ENCODE results near the gene CCDC148.

DNA sequence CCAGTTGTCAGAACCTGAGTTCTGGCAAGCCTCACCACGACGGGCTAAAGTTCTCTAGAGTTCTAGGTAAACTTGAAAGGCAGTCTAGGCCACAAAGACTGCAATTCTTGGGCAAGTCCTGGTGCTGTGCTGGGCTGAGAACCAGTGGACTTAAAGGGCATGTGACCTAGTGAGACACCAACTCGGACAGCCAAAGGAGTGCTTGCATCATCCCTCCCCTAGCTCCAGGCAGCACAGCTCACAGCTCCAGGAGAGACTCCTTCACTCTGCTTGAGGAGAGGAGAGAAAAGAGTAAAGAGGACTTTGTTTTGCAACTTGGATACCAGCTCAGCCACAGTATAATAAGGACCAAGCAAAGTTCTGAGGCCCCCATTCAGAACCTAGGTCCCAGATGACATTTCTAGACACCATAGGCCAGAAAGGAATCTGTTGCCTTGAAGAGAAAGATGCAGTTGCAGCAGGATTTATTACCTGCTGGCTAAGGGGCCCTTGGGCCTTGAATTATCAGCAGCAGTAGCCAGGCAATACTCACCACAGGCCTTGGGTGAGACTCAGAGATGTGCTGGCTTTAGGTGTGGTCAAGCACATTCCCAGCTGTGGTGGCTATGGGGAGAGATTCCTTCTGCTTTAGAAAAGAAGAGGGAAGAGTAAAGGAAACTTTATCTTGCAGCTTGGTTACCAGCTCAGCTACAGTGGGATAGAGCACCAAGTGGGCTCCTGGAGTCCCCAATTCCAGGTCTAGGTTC is 303.1 kb downstream of the CCDC148 start:
- TF ChIP-seq ZNF24 (tag by site-specific recombination; IDR thresholded peaks at IDR 0.05), result no peak
- TF ChIP-seq ZNF585B (tag by site-specific recombination; IDR thresholded peaks at IDR 0.05), result no peak
- no peak for TF ChIP-seq ZEB2 (tag by site-specific recombination; IDR thresholded peaks at IDR 0.05)
- TF ChIP-seq, protein P1, sequence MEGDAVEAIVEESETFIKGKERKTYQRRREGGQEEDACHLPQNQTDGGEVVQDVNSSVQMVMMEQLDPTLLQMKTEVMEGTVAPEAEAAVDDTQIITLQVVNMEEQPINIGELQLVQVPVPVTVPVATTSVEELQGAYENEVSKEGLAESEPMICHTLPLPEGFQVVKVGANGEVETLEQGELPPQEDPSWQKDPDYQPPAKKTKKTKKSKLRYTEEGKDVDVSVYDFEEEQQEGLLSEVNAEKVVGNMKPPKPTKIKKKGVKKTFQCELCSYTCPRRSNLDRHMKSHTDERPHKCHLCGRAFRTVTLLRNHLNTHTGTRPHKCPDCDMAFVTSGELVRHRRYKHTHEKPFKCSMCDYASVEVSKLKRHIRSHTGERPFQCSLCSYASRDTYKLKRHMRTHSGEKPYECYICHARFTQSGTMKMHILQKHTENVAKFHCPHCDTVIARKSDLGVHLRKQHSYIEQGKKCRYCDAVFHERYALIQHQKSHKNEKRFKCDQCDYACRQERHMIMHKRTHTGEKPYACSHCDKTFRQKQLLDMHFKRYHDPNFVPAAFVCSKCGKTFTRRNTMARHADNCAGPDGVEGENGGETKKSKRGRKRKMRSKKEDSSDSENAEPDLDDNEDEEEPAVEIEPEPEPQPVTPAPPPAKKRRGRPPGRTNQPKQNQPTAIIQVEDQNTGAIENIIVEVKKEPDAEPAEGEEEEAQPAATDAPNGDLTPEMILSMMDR (tag by site-specific recombination; IDR thresholded peaks at IDR 0.05), result no peak
- no peak for TF ChIP-seq ZNF157 (tag by site-specific recombination; IDR thresholded peaks at IDR 0.05)
- TF ChIP-seq, protein P2, sequence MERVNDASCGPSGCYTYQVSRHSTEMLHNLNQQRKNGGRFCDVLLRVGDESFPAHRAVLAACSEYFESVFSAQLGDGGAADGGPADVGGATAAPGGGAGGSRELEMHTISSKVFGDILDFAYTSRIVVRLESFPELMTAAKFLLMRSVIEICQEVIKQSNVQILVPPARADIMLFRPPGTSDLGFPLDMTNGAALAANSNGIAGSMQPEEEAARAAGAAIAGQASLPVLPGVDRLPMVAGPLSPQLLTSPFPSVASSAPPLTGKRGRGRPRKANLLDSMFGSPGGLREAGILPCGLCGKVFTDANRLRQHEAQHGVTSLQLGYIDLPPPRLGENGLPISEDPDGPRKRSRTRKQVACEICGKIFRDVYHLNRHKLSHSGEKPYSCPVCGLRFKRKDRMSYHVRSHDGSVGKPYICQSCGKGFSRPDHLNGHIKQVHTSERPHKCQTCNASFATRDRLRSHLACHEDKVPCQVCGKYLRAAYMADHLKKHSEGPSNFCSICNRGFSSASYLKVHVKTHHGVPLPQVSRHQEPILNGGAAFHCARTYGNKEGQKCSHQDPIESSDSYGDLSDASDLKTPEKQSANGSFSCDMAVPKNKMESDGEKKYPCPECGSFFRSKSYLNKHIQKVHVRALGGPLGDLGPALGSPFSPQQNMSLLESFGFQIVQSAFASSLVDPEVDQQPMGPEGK (tag by site-specific recombination; IDR thresholded peaks at IDR 0.05), result no peak
- no peak for TF ChIP-seq RBAK (tag by site-specific recombination; IDR thresholded peaks at IDR 0.05)
